HL-60 (cell line): ENCODE data around the gene NR2F6.

Source experiments
- POLR2AphosphoS5 ChIP-seq: IDR thresholded peaks from 2 replicates; pipeline ENCODE4 v1.6.1; 2012; ENCODE audit warnings: low read depth
- SPI1 ChIP-seq: IDR thresholded peaks from 2 replicates; pipeline ENCODE4 v1.6.1; 2012; ENCODE audit warnings: low read depth, mild to moderate bottlenecking, borderline replicate concordance
- TF ChIP-seq, protein P1 (sequence below): IDR thresholded peaks from one replicate; pipeline ENCODE4 v1.5.1; 2011; ENCODE audit warnings: low read length, control low read depth, inconsistent platforms; ENCODE audit not compliant: insufficient read depth

DNA sequence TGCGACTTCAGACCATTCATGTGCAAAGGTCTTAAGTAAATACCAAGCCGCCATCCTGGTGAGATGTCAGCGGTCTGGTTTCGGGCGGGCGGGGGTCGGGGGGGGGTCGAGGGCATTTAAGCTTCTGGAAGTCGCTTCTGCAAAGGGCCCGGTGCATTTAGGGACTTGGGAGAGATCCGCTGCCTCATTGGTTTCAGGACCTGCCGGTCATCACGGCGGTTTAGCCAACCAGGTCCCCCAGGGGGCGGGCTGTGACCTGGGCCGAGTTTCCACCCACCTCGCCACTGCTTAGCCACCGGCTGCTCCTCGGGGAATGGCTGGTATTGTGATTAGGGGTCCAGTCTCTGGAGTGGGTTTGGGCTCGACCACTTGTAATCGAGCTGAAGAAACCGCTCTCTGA is 43.8 kb upstream of the NR2F6 start:
- TF ChIP-seq, protein P1, sequence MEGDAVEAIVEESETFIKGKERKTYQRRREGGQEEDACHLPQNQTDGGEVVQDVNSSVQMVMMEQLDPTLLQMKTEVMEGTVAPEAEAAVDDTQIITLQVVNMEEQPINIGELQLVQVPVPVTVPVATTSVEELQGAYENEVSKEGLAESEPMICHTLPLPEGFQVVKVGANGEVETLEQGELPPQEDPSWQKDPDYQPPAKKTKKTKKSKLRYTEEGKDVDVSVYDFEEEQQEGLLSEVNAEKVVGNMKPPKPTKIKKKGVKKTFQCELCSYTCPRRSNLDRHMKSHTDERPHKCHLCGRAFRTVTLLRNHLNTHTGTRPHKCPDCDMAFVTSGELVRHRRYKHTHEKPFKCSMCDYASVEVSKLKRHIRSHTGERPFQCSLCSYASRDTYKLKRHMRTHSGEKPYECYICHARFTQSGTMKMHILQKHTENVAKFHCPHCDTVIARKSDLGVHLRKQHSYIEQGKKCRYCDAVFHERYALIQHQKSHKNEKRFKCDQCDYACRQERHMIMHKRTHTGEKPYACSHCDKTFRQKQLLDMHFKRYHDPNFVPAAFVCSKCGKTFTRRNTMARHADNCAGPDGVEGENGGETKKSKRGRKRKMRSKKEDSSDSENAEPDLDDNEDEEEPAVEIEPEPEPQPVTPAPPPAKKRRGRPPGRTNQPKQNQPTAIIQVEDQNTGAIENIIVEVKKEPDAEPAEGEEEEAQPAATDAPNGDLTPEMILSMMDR: no peak
- TF ChIP-seq SPI1 (no peak), POLR2AphosphoS5 (no peak)
